Activated T-helper 1 cell treated with anti-CD3 and anti-CD28 coated beads, Interleukin-12 subunit alpha, Interleukin-12 subunit beta, Interleukin-2, Interleukin-4 antibody, amounts not matched to agents 30 ng/mL and 10 ng/mL and 1 ng/mL, durations not matched to agents 14 hours and 24 hours and 36 hours (primary cell): ENCODE measurements around the gene EXOSC6. TPM values are rescaled to one million over a fixed set of nuclear protein-coding genes. Genes with fewer than 3 reads are reported as not detected.
A peak's percentile ranks its signal among the peaks of the same experiment; 100 is the strongest.
"Not testable (repeated sequence)": the region's sequence is repeated elsewhere in the genome, so short reads cannot be mapped to it uniquely, and the experiment has no call there.

ENCODE experiments used
- DNase-seq: peaks from one replicate; pipeline ENCODE4 v3.0.0; 2021; ENCODE audit warnings: low spot score
- H3K27ac Mint-ChIP-seq: one replicate; pipeline ENCODE4 v1.8.0; 2021; ENCODE audit warnings: mild to moderate bottlenecking, mixed read lengths
- H3K27me3 Mint-ChIP-seq: one replicate; pipeline ENCODE4 v1.8.0; 2022; ENCODE audit warnings: mild to moderate bottlenecking, moderate library complexity, mixed read lengths; ENCODE audit not compliant: insufficient read depth
- H3K36me3 Mint-ChIP-seq: one replicate; pipeline ENCODE4 v1.8.0; 2021; ENCODE audit warnings: low read depth, mixed read lengths
- H3K4me1 Mint-ChIP-seq: one replicate; pipeline ENCODE4 v1.8.0; 2021; ENCODE audit warnings: low read depth, mixed read lengths
- H3K4me3 Mint-ChIP-seq: one replicate; pipeline ENCODE4 v1.8.0; 2021; ENCODE audit warnings: mild to moderate bottlenecking, moderate library complexity, mixed read lengths
- H3K9me3 Mint-ChIP-seq: one replicate; pipeline ENCODE4 v1.8.0; 2021; ENCODE audit warnings: mixed read lengths
- intact Hi-C: fragments of 100-400 bp; cut with micrococcal nuclease; formaldehyde crosslinking; loops from one replicate; pipeline ENCODE4 v1.15.1; 2024
- total RNA-seq: library from RNA; stranded (reverse); gene quantifications from 2 replicates; pipeline ENCODE4 v1.2.3, GENCODE V29; 2022

EXOSC6 gene
- total RNA-seq, 1 donor from 2014 or later, result 40.5 TPM

DNA sequence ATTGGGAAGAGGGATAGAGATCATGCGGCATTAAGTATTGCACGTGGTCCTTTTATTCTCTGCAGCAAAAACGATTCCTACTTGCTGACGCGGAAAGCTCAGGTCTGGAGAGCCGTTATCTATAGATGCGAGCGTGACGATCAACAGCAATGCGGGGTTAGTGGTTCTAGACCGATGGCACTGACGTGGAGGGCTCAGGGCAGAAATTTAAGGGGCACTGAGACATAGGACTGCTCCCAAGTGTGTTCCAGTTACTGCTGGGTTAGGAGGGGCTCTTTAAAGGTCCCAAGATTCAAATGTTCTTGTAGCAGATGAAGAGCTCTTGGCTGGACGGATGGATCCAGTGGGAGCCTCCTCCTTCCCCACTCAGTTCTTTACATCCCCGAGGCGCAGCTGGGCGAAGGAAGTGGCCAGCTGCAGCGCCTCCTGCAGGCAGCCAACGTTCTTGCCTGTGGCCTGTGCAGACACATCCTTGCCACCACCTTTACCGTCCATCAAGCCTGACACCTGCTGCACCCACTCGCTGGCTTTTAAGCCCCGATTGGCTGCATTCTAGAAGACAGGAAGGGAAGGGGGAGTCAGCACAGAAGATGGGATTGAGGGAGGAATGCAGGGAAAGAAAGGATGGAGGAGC, 732 bp upstream of the EXOSC6 start:
- H3K4me3 Mint-ChIP-seq, result peak overlapping the region; percentile 91
- H3K4me1 Mint-ChIP-seq, result peaks cover 10% of the 10 kb centered on the region
- no peak for DNase-seq
- no peaks in the 10 kb centered on the region for H3K27me3 Mint-ChIP-seq
- no peak overlapping the region for H3K27ac Mint-ChIP-seq
- H3K36me3 Mint-ChIP-seq, result peaks cover 27% of the 10 kb centered on the region
- H3K9me3 Mint-ChIP-seq, result no peaks in the 10 kb centered on the region
- intact Hi-C loops, result loop anchor here (1.0 to 5.0 kb wide), 5 partner anchors 94 to 268 kb away; partner anchors contain the start of genes DDX19A, FCSK and ST3GAL2

DNA sequence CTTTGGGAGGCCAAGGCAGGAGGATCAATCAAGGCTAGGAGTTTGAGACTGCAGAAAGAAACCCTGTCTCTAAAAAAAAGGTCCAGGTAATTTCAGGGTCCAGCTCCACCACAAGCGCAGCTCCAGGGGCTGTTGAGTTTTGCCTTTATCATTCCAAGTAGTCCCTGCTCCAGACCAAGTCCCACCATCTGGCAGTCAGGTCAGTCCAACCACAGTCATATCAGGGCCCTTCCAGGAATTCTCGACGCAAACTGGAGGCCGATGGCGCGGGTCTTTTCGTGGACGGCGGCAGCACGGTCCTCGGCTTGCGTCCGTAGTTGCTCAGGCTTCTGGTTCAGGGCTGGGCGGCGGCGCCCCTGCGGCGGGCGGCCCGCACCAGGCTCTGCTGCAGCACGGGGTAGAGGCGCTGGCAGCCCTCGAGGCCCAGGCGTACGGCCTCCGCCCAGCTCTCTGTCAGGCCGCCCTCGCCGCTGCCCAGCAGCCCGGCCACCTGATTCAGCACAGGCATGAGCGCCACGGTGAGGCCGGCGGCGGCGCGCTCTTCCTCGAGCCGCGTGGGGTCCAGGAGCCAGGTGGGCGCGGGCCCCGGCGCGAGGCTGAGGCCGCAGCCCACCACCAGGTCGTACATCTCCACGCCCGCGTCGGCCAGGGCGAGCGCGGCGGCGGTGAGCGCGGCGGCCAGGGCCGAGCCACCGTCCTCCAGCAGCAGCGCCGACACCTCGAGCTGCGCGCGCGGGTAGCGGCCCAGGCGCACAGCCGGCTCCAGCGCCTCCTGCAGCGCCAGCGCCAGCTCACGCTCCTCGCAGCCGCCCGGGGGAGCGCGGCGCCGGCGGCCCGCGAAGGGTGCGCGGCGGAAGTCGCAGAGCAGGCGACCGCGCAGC, 752 bp downstream of the EXOSC6 start:
- Mint-ChIP-seq H3K9me3 (no peaks in the 10 kb centered on the region), H3K36me3 (peaks cover 27% of the 10 kb centered on the region), H3K4me3 (peak overlapping the region; percentile 87), H3K27me3 (no peaks in the 10 kb centered on the region), H3K27ac (peak overlapping the region; percentile 70), H3K4me1 (peaks cover 13% of the 10 kb centered on the region)
- intact Hi-C loops, result loop anchor here (1.0 to 5.0 kb wide), 3 partner anchors 38 to 201 kb away; partner anchors contain the start of genes AARS1, FCSK and ST3GAL2
- peak; percentile 20 for DNase-seq

DNA sequence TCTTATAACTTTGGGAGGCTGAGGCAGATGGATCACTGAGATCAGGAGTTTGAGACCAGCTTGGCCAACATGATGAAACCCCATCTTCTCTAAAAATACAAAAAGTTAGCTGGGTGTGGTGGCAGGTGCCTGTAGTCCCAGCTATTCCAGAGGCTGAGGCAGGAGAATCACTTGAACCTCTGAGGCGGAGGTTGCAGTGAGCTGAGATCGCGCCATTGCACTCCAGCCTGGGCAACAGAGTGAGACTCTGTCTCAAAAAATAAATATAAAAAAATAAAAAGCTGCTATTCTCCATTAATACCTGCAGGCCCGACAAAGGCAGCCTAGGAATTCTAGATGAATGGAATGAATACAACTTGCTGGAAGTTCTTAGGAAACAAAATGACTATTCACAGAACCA, 2.0 kb downstream of the EXOSC6 start:
- Mint-ChIP-seq H3K4me3 (peak overlapping the region; percentile 74), H3K4me1 (peaks cover 17% of the 10 kb centered on the region), H3K27ac (peak overlapping the region; percentile 52), H3K36me3 (peaks cover 26% of the 10 kb centered on the region)
- H3K27me3 Mint-ChIP-seq, H3K9me3 Mint-ChIP-seq, DNase-seq: not testable (repeated sequence)
- intact Hi-C loops, result loop anchor here (5.0 kb wide), 2 partner anchors 188 to 203 kb away; partner anchors contain the start of genes FCSK and ST3GAL2

DNA sequence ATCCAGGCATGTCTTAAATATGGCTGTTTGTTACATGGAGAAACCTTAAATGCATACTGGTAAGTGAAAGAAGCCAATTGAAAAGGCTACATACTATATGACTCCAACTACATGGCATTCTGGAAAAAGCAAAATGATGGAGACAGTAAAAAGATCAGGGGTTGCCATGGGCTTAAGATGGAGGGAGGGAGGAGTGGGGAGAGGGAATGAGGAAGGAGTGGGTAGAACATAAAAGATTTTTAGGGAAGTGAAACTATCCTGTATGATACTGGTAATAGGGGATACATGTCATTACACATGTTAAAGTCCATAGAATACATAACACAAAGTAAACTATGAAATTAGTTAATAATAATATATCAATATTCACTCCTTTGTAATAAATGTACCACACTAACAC, 13.0 kb downstream of the EXOSC6 start:
- H3K4me1 Mint-ChIP-seq, H3K27me3 Mint-ChIP-seq, H3K4me3 Mint-ChIP-seq, H3K9me3 Mint-ChIP-seq, H3K27ac Mint-ChIP-seq, intact Hi-C loops, DNase-seq: not testable (repeated sequence)
- peaks cover 13% of the 10 kb centered on the region for H3K36me3 Mint-ChIP-seq

DNA sequence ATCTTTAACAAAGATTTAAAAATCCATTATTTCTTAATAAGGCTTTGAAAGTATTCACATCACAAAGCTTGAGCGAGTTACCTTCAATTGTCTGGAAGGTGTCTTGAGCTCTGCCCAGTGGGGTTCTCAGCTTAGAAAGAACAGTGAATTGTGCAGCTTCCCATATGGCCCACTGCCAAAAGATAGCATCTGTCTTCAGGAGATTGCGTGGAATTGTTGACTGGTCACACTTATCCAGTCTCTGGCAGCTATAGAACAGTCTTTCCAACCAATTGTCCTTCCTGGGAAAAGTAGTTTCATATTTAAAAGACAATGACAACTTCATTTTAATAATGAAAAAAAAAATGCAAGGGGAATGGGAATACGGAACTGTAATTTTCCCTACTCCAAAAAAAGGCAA, 19.9 kb downstream of the EXOSC6 start:
- H3K4me3 Mint-ChIP-seq, H3K27ac Mint-ChIP-seq, DNase-seq, H3K27me3 Mint-ChIP-seq, H3K9me3 Mint-ChIP-seq, H3K4me1 Mint-ChIP-seq, intact Hi-C loops: not testable (repeated sequence)
- H3K36me3 Mint-ChIP-seq, result peaks cover 14% of the 10 kb centered on the region

DNA sequence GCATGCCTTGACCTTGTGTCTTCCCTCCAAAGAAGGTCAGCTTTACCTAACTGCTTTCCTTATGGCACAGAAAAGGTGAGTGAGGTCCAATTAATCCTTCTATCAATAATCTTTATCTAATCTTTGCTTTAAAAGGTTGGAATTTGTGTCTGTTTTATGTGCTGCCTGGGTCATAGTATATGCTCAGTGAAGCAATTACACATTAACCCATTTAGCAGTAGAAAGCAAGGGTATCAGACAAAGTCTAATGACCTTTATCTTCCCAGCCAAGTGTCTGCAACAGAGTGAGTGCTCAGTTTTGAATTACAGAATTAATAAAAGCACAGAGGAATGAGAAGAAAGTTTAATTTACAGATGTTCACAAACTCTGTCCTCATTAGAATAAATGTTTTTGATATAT, 25.7 kb downstream of the EXOSC6 start:
- intact Hi-C loops, H3K9me3 Mint-ChIP-seq, DNase-seq, H3K27ac Mint-ChIP-seq, H3K27me3 Mint-ChIP-seq, H3K4me3 Mint-ChIP-seq: not testable (repeated sequence)
- peaks cover 12% of the 10 kb centered on the region for H3K36me3 Mint-ChIP-seq
- peaks cover 18% of the 10 kb centered on the region for H3K4me1 Mint-ChIP-seq

DNA sequence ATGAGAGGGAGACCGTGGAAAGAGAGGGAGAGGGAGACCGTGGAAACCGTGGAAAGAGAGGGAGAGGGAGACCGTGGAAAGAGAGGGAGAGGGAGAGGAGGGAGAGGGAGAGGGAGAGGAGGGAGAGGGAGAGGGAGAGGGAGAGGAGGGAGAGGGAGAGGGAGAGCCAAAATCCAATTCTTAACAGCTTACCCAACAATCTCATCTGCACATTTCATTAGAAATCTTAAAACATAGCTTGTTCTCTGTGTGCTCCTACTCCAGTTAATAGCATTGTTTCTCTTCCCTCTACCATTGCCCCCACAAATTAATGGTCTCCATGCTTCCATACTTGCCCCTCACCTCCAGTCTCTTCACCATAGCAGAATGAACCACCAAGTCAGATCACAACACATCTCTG, 26.3 kb downstream of the EXOSC6 start:
- intact Hi-C loops, H3K9me3 Mint-ChIP-seq, H3K27ac Mint-ChIP-seq, DNase-seq, H3K4me3 Mint-ChIP-seq, H3K27me3 Mint-ChIP-seq: not testable (repeated sequence)
- peaks cover 18% of the 10 kb centered on the region for H3K4me1 Mint-ChIP-seq
- H3K36me3 Mint-ChIP-seq, result peaks cover 12% of the 10 kb centered on the region

DNA sequence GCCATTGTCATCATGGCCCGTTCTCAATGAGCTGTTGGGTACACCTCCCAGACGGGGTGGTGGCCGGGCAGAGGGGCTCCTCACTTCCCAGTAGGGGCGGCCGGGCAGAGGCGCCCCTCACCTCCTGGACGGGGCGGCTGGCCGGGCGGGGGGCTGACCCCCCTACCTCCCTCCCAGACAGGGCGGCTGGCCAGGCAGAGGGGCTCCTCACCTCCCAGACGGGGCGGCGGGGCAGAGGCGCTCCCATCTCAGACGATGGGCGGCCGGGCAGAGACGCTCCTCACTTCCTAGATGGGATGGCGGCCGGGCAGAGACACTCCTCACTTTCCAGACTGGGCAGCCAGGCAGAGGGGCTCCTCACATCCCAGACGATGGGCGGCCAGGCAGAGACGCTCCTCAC, 27.1 kb downstream of the EXOSC6 start:
- H3K27ac Mint-ChIP-seq, result not testable (repeated sequence)

DNA sequence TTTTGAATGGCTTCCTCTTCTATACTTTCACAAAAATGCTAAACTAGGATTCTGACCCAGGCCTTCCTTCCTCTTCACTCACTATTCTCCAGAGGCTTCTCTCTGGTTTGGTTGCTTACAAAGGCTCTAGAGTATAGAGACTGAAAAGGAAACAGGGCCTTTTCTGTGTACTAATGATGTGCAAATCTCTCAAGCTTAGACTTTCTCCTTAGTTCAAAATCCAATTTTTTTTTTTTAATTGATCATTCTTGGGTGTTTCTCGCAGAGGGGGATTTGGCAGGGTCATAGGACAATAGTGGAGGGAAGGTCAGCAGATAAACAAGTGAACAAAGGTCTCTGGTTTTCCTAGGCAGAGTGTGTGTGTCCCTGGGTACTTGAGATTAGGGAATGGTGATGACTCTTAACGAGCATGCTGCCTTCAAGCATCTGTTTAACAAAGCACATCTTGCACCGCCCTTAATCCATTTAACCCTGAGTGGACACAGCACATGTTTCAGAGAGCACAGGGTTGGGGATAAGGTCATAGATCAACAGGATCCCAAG, 27.7 kb downstream of the EXOSC6 start:
- H3K9me3 Mint-ChIP-seq, H3K27me3 Mint-ChIP-seq, intact Hi-C loops, H3K27ac Mint-ChIP-seq, DNase-seq, H3K4me3 Mint-ChIP-seq: not testable (repeated sequence)
- H3K4me1 Mint-ChIP-seq, result peaks cover 18% of the 10 kb centered on the region
- H3K36me3 Mint-ChIP-seq, result peaks cover 16% of the 10 kb centered on the region

More for the DNA sequence above, 27.1 kb downstream of the EXOSC6 start:
- Mint-ChIP-seq H3K4me1 (peaks cover 18% of the 10 kb centered on the region), H3K36me3 (peaks cover 12% of the 10 kb centered on the region)
- H3K27me3 Mint-ChIP-seq, H3K9me3 Mint-ChIP-seq, H3K4me3 Mint-ChIP-seq, intact Hi-C loops, DNase-seq: not testable (repeated sequence)

DNA sequence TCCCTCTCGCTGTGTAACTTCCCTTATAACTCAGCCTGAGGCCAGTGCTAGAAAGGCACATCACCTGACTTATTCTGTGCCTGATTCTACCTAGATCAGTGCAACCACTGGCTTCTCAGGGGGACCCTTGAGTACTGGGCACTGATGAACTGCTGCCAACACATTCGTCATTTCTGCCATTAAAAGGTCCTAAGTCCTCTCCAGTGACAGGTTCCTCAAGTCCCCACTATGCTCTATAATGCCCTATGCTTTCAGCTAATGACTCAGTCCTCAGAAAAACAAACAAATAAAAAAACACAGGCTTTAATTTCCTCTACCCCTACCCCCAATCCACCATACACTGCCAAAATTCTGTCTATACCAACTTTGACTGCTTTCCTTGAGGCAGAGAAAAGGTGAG, 28.5 kb downstream of the EXOSC6 start:
- intact Hi-C loops, H3K27ac Mint-ChIP-seq, H3K27me3 Mint-ChIP-seq, DNase-seq, H3K4me3 Mint-ChIP-seq, H3K9me3 Mint-ChIP-seq: not testable (repeated sequence)
- Mint-ChIP-seq H3K36me3 (peaks cover 16% of the 10 kb centered on the region), H3K4me1 (peaks cover 18% of the 10 kb centered on the region)

DNA sequence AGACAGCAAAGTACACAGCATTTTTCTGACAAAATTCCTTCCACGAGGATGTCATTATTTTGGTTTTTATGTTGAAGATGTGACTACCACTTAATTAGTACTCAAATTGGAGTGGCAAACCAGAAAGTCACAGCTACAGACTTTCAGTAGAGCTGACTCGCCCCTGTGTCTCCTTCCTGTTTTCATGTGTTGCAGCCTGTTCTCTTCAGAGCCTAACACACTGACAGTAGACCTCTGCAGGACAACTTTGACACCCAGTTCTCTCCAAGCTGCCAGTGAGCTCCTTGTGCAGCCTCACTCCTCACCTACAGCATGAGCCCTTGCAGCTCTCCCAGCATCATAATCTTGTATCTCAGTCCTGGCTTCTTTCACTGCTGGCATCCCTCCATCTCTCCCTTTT, 29.2 kb downstream of the EXOSC6 start:
- peak overlapping the region; percentile 21 for H3K27ac Mint-ChIP-seq
- H3K9me3 Mint-ChIP-seq, H3K4me3 Mint-ChIP-seq, intact Hi-C loops, DNase-seq, H3K27me3 Mint-ChIP-seq: not testable (repeated sequence)
- H3K36me3 Mint-ChIP-seq, result peaks cover 16% of the 10 kb centered on the region
- H3K4me1 Mint-ChIP-seq, result peaks cover 18% of the 10 kb centered on the region

DNA sequence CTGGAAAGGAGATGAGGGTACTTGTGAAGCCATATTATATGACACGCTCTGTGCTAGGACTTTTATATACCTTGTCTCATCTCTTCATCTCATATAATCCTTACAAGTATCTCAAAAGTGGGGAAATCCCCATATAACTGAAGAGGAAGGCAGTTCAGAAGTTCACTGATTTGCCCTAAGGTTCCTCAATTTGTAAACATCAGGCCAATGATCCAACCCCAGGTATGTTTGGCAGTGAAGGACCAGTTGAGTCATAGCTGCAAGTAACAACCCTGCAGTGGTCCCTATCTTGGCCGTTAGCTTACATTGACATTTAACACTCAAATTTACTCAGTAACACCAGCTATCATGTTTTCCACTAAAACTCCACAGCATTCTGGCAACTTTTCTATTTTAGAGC, 33.2 kb downstream of the EXOSC6 start:
- peaks cover 12% of the 10 kb centered on the region for H3K36me3 Mint-ChIP-seq
- peaks cover 13% of the 10 kb centered on the region for H3K4me1 Mint-ChIP-seq
- H3K4me3 Mint-ChIP-seq, H3K27me3 Mint-ChIP-seq, intact Hi-C loops, H3K27ac Mint-ChIP-seq, DNase-seq, H3K9me3 Mint-ChIP-seq: not testable (repeated sequence)

DNA sequence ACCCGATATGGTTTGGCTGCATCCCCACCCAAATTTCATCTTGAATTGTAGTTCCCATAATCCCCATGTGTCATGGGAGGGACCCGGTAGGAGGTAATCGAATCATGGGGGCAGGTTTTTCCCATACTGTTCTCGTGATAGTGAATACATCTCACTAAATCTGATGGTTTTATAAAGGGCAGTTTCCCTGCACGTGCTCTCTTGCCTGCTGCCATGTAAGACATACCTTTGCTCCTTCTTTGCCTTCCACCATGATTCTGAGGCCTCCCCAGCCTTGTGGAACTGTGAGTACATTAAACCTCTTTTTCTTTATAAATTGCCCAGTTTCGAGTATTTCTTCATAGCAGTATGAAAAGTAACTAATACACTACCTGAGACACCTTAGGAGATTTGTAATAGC, 45.4 kb downstream of the EXOSC6 start:
- peaks cover 12% of the 10 kb centered on the region for H3K36me3 Mint-ChIP-seq
- H3K9me3 Mint-ChIP-seq, H3K27me3 Mint-ChIP-seq, H3K27ac Mint-ChIP-seq, H3K4me3 Mint-ChIP-seq, DNase-seq, H3K4me1 Mint-ChIP-seq, intact Hi-C loops: not testable (repeated sequence)
